Stimulated activated CD8-positive, alpha-beta memory T cell treated with anti-CD3 and anti-CD28 coated beads, Interleukin-7, amount 100 ng/mL, for 4 hours (primary cell): ENCODE results near the gene ADIG.

Experiments
- DNase-seq, 2 donors: peaks; one replicate each; pipeline ENCODE4 v3.0.0-alpha.2; 2020; ENCODE audit warnings: low read depth in 2 of 2

ADIG gene

GRCh38 chr20:38602185-38602581, 21.2 kb downstream of the ADIG start:
- no peak for DNase-seq

- no peak for DNase-seq
These were observed 22.3 kb downstream of the ADIG start for GRCh38 chr20:38603286-38603685.

- no peak for DNase-seq
These were observed 23.9 kb downstream of the ADIG start for GRCh38 chr20:38604873-38605303.

GRCh38 chr20:38607351-38607750, 26.4 kb downstream of the ADIG start:
- DNase-seq, result no peak

GRCh38 chr20:38608188-38608587, 27.2 kb downstream of the ADIG start:
- DNase-seq, result no peak

GRCh38 chr20:38609815-38610214, 28.8 kb downstream of the ADIG start:
- no peak for DNase-seq

- DNase-seq, result no peak
These were observed 29.5 kb downstream of the ADIG start for GRCh38 chr20:38610521-38610920.

GRCh38 chr20:38612751-38613515, 31.9 kb downstream of the ADIG start:
- DNase-seq, result no peak

GRCh38 chr20:38615283-38615682, 34.3 kb downstream of the ADIG start:
- no peak for DNase-seq

- no peak for DNase-seq
These were observed 35.5 kb downstream of the ADIG start for GRCh38 chr20:38616457-38616856.

GRCh38 chr20:38617011-38617829, 36.2 kb downstream of the ADIG start:
- DNase-seq, result no peak

GRCh38 chr20:38617830-38618196, 36.8 kb downstream of the ADIG start:
- no peak for DNase-seq

- DNase-seq, result no peak
These were observed 39.4 kb downstream of the ADIG start for GRCh38 chr20:38620441-38620840.

GRCh38 chr20:38623061-38623460, 42.1 kb downstream of the ADIG start:
- DNase-seq, result no peak

- no peak for DNase-seq
These were observed 43.1 kb downstream of the ADIG start for GRCh38 chr20:38624084-38624483.

GRCh38 chr20:38625896-38626295, 44.9 kb downstream of the ADIG start:
- no peak for DNase-seq

- DNase-seq, result no peak
These were observed 46.1 kb downstream of the ADIG start for GRCh38 chr20:38626921-38627659.

GRCh38 chr20:38628580-38629470, 47.8 kb downstream of the ADIG start:
- DNase-seq, result no peak

GRCh38 chr20:38629979-38630378, 49.0 kb downstream of the ADIG start:
- no peak for DNase-seq

- DNase-seq, result no peak
These were observed 49.7 kb downstream of the ADIG start for GRCh38 chr20:38630727-38631126.
